ENCODE measurements around the gene LMO7. TPM values are rescaled to one million over a fixed set of nuclear protein-coding genes. Genes with fewer than 3 reads are reported as not detected.

Gene LMO7
- total RNA-seq, 1 experiment from 2014 or later = 20.4 TPM

- Histone ChIP-seq H3K23ac (ENCODE audit: insufficient read length, low read depth, low read length) (no peak overlapping the region), H2BK12ac (ENCODE audit: insufficient read length, low read depth, low read length) (no peak overlapping the region), H3K56ac (ENCODE audit: insufficient read length, low read depth, low read length) (no peak overlapping the region), H2AK5ac (ENCODE audit: insufficient read length, low read length) (no peak overlapping the region), H4K5ac (ENCODE audit: insufficient read length, low read depth, low read length) (no peak overlapping the region), H2BK5ac (ENCODE audit: insufficient read length, low read length) (no peak overlapping the region), H3K18ac (ENCODE audit: insufficient read length, low read depth, low read length) (no peak overlapping the region), H3K14ac (ENCODE audit: insufficient read depth, low read length) (no peak overlapping the region), H3T11ph (ENCODE audit: low read length) (no peak overlapping the region), H2BK20ac (ENCODE audit: low read depth, low read length, poor library complexity, severe bottlenecking) (no peak overlapping the region), H2BK120ac (ENCODE audit: low read depth, low read length, poor library complexity, severe bottlenecking) (no peak overlapping the region), H3K79me1 (ENCODE audit: insufficient read depth, low read depth, low read length, poor library complexity, severe bottlenecking) (no peaks in the 10 kb centered on the region), H3K4me1 (ENCODE audit: insufficient read depth, low read length) (0 out of 2 replicates have a peak, but pooled peaks cover 4% of the 10 kb centered on the region), H4K91ac (ENCODE audit: insufficient read length, low read depth, low read length) (no peak overlapping the region), H3K79me2 (ENCODE audit: insufficient read depth, low read length) (no peaks in the 10 kb centered on the region; the same call in 1 of the 2 replicates), H3K27me3 (ENCODE audit: insufficient read depth, low read length) (no peaks in the 10 kb centered on the region), H2AFZ (ENCODE audit: low read length) (no peak overlapping the region), H4K8ac (replicated peaks; ENCODE audit: insufficient read length, low read depth, low read length) (no peak overlapping the region), H4K20me1 (ENCODE audit: control insufficient read depth, insufficient read depth, insufficient read length) (no peaks in the 10 kb centered on the region), H3K23me2 (ENCODE audit: insufficient read length, low read depth, low read length, poor library complexity, severe bottlenecking) (no peaks in the 10 kb centered on the region), H3K9ac (ENCODE audit: extremely low read depth, insufficient read length, low read length) (no peak overlapping the region), H2BK15ac (ENCODE audit: low read depth, low read length) (no peak overlapping the region), H3K4me2 (ENCODE audit: insufficient read depth, insufficient read length, low read length) (no peak overlapping the region), H3K27ac (ENCODE audit: insufficient read length, low read depth, low read length) (no peak overlapping the region), H3K4ac (ENCODE audit: low read depth, low read length) (no peak overlapping the region), H3K9me3 (ENCODE audit: control insufficient read depth, low read depth, low read length) (peaks cover 7% of the 10 kb centered on the region)
- peaks cover 9 to 11% (median 10%) of the 10 kb centered on the region in 3 experiments; a peak in 6 of 7 replicates for H3K36me3 Mint-ChIP-seq (ENCODE audit: insufficient read depth in 1 of 3, low read depth in 3 of 3)
- TF ChIP-seq, protein P1, sequence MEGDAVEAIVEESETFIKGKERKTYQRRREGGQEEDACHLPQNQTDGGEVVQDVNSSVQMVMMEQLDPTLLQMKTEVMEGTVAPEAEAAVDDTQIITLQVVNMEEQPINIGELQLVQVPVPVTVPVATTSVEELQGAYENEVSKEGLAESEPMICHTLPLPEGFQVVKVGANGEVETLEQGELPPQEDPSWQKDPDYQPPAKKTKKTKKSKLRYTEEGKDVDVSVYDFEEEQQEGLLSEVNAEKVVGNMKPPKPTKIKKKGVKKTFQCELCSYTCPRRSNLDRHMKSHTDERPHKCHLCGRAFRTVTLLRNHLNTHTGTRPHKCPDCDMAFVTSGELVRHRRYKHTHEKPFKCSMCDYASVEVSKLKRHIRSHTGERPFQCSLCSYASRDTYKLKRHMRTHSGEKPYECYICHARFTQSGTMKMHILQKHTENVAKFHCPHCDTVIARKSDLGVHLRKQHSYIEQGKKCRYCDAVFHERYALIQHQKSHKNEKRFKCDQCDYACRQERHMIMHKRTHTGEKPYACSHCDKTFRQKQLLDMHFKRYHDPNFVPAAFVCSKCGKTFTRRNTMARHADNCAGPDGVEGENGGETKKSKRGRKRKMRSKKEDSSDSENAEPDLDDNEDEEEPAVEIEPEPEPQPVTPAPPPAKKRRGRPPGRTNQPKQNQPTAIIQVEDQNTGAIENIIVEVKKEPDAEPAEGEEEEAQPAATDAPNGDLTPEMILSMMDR (conservative IDR thresholded peaks at IDR 0.05) = no peak
- H3K4me1 Mint-ChIP-seq = peaks cover 20 to 23% of the 10 kb centered on the region in 2 experiments
- peaks cover 4 to 9% of the 10 kb centered on the region in 2 experiments; a peak in 3 of 5 replicates for H3K9me3 Mint-ChIP-seq
- no peak for DNase-seq
- no CpG with 5 or more reads among the region's 1 CpG for WGBS (ENCODE audit: extremely low coverage, insufficient read length, low lambda C conversion rate)
- no peaks in the 10 kb centered on the region for H3K27me3 Mint-ChIP-seq (ENCODE audit: low read depth)
- no peak overlapping the region for H3K27ac Mint-ChIP-seq
- H3K4me3 Mint-ChIP-seq = no peak overlapping the region
Observed at GRCh38 chr13:75830842-75831241, 194.7 kb downstream of the LMO7 start.
